ENCODE measurements around the gene TNFRSF19. TPM values are rescaled to one million over a fixed set of nuclear protein-coding genes. Genes with fewer than 3 reads are reported as not detected.

TNFRSF19 gene
- total RNA-seq, 2 donors from 2014 or later, result 21.2 to 74.1 TPM

DNA sequence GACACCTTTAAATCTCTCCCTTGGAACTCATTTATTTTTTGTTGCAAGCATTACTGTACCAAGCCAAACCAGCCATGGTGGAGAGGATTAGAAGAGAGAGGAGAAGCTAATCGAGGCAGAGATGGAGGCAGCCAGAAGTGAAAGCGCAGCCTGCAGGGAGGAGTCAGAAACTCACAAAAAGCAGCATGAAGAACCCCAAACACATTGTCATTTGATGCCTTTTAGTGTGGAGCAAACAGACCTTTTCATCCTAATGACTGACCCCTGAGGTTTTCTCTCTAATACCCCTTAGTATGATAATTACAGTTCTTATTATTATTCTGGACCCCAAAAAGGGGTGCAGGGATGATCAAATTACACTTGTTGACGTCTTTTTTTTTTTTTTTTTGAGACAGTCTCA, 62.5 kb downstream of the TNFRSF19 start:
- intact Hi-C loops (cut with DNase I), result no loop called here
- peaks cover 17% of the 10 kb centered on the region for H3K4me1 ChIP-seq (replicated peaks)
- H3K4me3 ChIP-seq, result no peak overlapping the region
- WGBS, result 70% methylated on average over 3 of the region's 3 CpGs
- no peaks in the 10 kb centered on the region for H3K9me3 ChIP-seq
- H3K27ac ChIP-seq, result no peak overlapping the region
- no peak for TF ChIP-seq POLR2AphosphoS5 (IDR thresholded peaks at IDR 0.05)
- TF ChIP-seq POLR2A (IDR thresholded peaks at IDR 0.05), result no peak
- TF ChIP-seq, protein P1, sequence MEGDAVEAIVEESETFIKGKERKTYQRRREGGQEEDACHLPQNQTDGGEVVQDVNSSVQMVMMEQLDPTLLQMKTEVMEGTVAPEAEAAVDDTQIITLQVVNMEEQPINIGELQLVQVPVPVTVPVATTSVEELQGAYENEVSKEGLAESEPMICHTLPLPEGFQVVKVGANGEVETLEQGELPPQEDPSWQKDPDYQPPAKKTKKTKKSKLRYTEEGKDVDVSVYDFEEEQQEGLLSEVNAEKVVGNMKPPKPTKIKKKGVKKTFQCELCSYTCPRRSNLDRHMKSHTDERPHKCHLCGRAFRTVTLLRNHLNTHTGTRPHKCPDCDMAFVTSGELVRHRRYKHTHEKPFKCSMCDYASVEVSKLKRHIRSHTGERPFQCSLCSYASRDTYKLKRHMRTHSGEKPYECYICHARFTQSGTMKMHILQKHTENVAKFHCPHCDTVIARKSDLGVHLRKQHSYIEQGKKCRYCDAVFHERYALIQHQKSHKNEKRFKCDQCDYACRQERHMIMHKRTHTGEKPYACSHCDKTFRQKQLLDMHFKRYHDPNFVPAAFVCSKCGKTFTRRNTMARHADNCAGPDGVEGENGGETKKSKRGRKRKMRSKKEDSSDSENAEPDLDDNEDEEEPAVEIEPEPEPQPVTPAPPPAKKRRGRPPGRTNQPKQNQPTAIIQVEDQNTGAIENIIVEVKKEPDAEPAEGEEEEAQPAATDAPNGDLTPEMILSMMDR (IDR thresholded peaks at IDR 0.05), result no peak
- H3K27me3 ChIP-seq (replicated peaks; ENCODE audit: insufficient read depth), result no peaks in the 10 kb centered on the region
- no peaks in the 10 kb centered on the region for H3K36me3 ChIP-seq
- no peak for DNase-seq (ENCODE audit: low spot score)

DNA sequence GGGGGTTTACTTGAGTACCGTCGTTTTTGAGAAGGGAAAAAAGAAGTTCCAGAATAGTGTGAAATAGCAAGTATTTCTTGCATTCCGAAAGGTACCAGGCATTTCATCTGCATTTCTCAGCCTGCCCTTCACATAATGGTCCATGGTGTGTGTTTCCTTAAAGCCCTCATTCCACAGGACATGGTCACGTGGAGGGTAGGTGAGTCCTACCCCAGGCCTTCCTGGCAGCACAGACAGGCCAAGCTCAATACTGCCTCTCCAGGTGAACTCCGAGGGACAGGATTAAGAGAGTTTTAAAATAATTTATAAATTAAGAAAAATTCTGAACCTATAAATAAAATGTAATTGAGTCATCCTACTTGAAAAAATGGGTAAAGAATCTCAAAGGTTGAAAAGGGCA, 64.7 kb downstream of the TNFRSF19 start:
- H3K27ac ChIP-seq, result no peak overlapping the region
- H3K27me3 ChIP-seq (replicated peaks; ENCODE audit: insufficient read depth), result no peaks in the 10 kb centered on the region
- no peak for TF ChIP-seq POLR2A (IDR thresholded peaks at IDR 0.05)
- TF ChIP-seq, protein P1 (IDR thresholded peaks at IDR 0.05), result no peak
- TF ChIP-seq POLR2AphosphoS5 (IDR thresholded peaks at IDR 0.05), result no peak
- no peaks in the 10 kb centered on the region for H3K36me3 ChIP-seq
- intact Hi-C loops (cut with DNase I), result no loop called here
- H3K4me3 ChIP-seq, result no peak overlapping the region
- no peak for DNase-seq (ENCODE audit: low spot score)
- WGBS, result 94% methylated on average over 5 of the region's 5 CpGs
- peaks cover 7% of the 10 kb centered on the region for H3K4me1 ChIP-seq (replicated peaks)
- no peaks in the 10 kb centered on the region for H3K9me3 ChIP-seq

DNA sequence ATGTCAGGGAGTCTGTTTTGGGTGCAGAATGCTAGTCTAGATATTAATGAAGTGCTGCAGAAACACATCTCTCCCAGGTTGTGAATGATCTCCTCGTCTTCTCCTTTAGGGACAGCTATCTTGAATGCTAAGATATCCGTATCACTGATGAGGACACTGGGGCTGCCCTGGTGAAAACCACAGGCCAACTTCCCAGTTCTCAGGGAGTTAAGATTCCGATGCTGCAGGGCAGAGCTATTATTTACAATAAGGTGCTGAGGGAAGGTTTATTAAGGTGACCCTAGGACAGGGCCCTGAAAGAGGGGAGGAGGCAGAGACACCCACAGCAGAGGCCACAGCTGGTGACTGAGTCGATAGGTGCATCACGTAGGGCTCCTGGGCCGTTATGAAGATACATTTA, 66.1 kb downstream of the TNFRSF19 start:
- 59% methylated on average over 6 of the region's 6 CpGs for WGBS
- no peak for DNase-seq (ENCODE audit: low spot score)
- Histone ChIP-seq H3K36me3 (no peaks in the 10 kb centered on the region), H3K4me3 (no peak overlapping the region), H3K9me3 (no peaks in the 10 kb centered on the region), H3K4me1 (replicated peaks) (no peaks in the 10 kb centered on the region), H3K27ac (no peak overlapping the region), H3K27me3 (replicated peaks; ENCODE audit: insufficient read depth) (no peaks in the 10 kb centered on the region)
- intact Hi-C loops (cut with DNase I), result no loop called here
- TF ChIP-seq, protein P1 (IDR thresholded peaks at IDR 0.05), result no peak
- TF ChIP-seq POLR2A (IDR thresholded peaks at IDR 0.05) (no peak), POLR2AphosphoS5 (IDR thresholded peaks at IDR 0.05) (no peak)

DNA sequence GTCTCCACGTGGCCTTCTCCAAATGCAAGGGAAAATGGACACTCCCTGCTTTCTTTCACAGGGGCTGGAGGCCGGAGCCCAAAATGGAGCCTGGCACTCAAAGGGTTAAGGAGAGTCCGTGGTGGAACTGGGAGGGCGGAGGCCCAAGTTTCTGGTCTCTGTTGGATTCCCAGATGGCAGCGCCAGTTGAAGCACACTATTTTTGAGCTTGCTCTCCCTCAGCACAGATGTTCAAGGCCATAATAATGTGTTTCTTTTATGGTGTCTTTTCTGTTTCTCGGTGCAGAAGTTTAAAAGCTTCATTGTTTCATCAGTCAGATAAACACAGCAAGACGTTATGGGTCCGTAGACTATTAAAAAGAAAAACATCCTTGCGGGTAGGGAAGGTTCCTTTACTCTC, 67.6 kb downstream of the TNFRSF19 start:
- DNase-seq (ENCODE audit: low spot score), result no peak
- TF ChIP-seq, protein P1 (IDR thresholded peaks at IDR 0.05), result no peak
- TF ChIP-seq POLR2AphosphoS5 (IDR thresholded peaks at IDR 0.05) (no peak), POLR2A (IDR thresholded peaks at IDR 0.05) (no peak)
- no peak overlapping the region for H3K27ac ChIP-seq
- H3K27me3 ChIP-seq (replicated peaks; ENCODE audit: insufficient read depth), result no peaks in the 10 kb centered on the region
- no peaks in the 10 kb centered on the region for H3K4me1 ChIP-seq (replicated peaks)
- WGBS, result 32% methylated on average over 9 of the region's 9 CpGs
- no peak overlapping the region for H3K4me3 ChIP-seq
- no peaks in the 10 kb centered on the region for H3K9me3 ChIP-seq
- H3K36me3 ChIP-seq, result no peaks in the 10 kb centered on the region
- intact Hi-C loops (cut with DNase I), result no loop called here

DNA sequence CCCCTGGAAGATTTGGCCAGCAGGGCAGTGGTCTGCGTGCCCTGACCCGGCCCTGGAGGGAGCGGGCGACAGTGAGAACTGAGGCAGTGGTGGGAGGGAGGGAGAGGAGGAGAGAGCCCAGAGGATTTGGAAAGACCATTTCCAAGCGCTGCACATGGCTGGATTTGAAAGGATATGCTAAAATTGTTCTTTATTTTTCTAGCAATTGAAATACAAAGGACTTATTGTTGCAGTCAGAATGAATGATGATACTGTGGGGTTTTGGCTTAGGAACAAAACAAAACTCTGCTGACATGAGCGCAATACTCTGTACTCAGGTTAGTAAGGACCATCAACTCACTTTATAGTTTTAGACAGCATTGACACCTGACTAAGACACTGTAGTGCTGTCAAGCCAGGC, 69.5 kb downstream of the TNFRSF19 start:
- no peak for DNase-seq (ENCODE audit: low spot score)
- Histone ChIP-seq H3K4me3 (no peak overlapping the region), H3K27me3 (replicated peaks; ENCODE audit: insufficient read depth) (no peaks in the 10 kb centered on the region), H3K36me3 (no peaks in the 10 kb centered on the region), H3K27ac (no peak overlapping the region), H3K4me1 (replicated peaks) (no peaks in the 10 kb centered on the region), H3K9me3 (no peaks in the 10 kb centered on the region)
- intact Hi-C loops (cut with DNase I), result loop anchor here (5.0 kb wide), 1 partner anchor 162 kb away; no protein-coding TSS in a partner anchor
- TF ChIP-seq POLR2AphosphoS5 (IDR thresholded peaks at IDR 0.05), result no peak
- no peak for TF ChIP-seq POLR2A (IDR thresholded peaks at IDR 0.05)
- TF ChIP-seq, protein P1 (IDR thresholded peaks at IDR 0.05), result no peak
- 62% methylated on average over 6 of the region's 6 CpGs for WGBS

Data from prostate gland (tissue), 2 donors.